HepG2 (cell line): ENCODE results near the gene CLASP1. TPM values are rescaled to one million over a fixed set of nuclear protein-coding genes. Genes with fewer than 3 reads are reported as not detected.

Experiments used
- CCAR2 ChIP-seq: fragments of 200-400 bp; formaldehyde crosslinking; optimal IDR thresholded peaks from 2 replicates; pipeline ENCODE3; 2018; ENCODE audit warnings: low read depth, mild to moderate bottlenecking, low read length, moderate library complexity
- E2F2 ChIP-seq: sonication (generic); formaldehyde crosslinking; IDR thresholded peaks from 2 replicates; pipeline ENCODE4 v1.4.0; 2020; ENCODE audit warnings: missing genetic modification reagents, borderline replicate concordance
- ELF3 ChIP-seq: IDR thresholded peaks from 2 replicates; pipeline ENCODE4 v1.6.1; 2016; ENCODE audit warnings: missing genetic modification reagents, missing compliant biosample characterization
- GABPB1 ChIP-seq: IDR thresholded peaks from 2 replicates; pipeline ENCODE4 v1.6.1; 2016; ENCODE audit warnings: mild to moderate bottlenecking, missing genetic modification reagents, moderate library complexity, missing compliant biosample characterization
- HIC2 ChIP-seq: sonication (generic); formaldehyde crosslinking; IDR thresholded peaks from 2 replicates; pipeline ENCODE4 v1.9.0; 2022; ENCODE audit warnings: low read depth, missing genetic modification reagents
- HNRNPH1 ChIP-seq: fragments of 200-400 bp; formaldehyde crosslinking; optimal IDR thresholded peaks from 2 replicates; pipeline ENCODE3; 2017; ENCODE audit warnings: mild to moderate bottlenecking, low read depth, low read length
- HNRNPL ChIP-seq: fragments of 200-400 bp; formaldehyde crosslinking; IDR thresholded peaks from 2 replicates; pipeline ENCODE4 v1.6.1; 2017; ENCODE audit warnings: mild to moderate bottlenecking, low read depth, low read length
- NR1H2 ChIP-seq: sonication (generic); formaldehyde crosslinking; IDR thresholded peaks from 2 replicates; pipeline ENCODE4 v1.8.1; 2022; ENCODE audit warnings: low read depth, missing genetic modification reagents, borderline replicate concordance
- PHF21A ChIP-seq: sonication (generic); formaldehyde crosslinking; IDR thresholded peaks from 2 replicates; pipeline ENCODE4 v1.5.0; 2020; ENCODE audit warnings: mild to moderate bottlenecking, missing genetic modification reagents
- PRMT3 ChIP-seq: sonication (generic); formaldehyde crosslinking; IDR thresholded peaks from 2 replicates; pipeline ENCODE4 v1.8.1; 2022; ENCODE audit warnings: low read depth, mild to moderate bottlenecking, moderate library complexity, missing genetic modification reagents, borderline replicate concordance
- PTBP1 ChIP-seq: fragments of 200-400 bp; formaldehyde crosslinking; IDR thresholded peaks from 2 replicates; pipeline ENCODE4 v1.6.1; 2018; ENCODE audit warnings: low read length, low read depth; ENCODE audit not compliant: poor library complexity, severe bottlenecking
- SOX5 ChIP-seq: IDR thresholded peaks from 2 replicates; pipeline ENCODE4 v1.6.1; 2016; ENCODE audit warnings: borderline replicate concordance
- SRSF1 ChIP-seq: fragments of 200-400 bp; formaldehyde crosslinking; optimal IDR thresholded peaks from 2 replicates; pipeline ENCODE3; 2017; ENCODE audit warnings: mild to moderate bottlenecking, low read depth, low read length, moderate library complexity
- STAG1 ChIP-seq: sonication (generic); formaldehyde crosslinking; IDR thresholded peaks from 2 replicates; pipeline ENCODE4 v1.4.0; 2020; ENCODE audit warnings: missing genetic modification reagents
- SUZ12 ChIP-seq: fragments of 150-350 bp; IDR thresholded peaks from 2 replicates; pipeline ENCODE4 v1.6.1; 2014; ENCODE audit warnings: low read depth, low read length
- TAF1 ChIP-seq: sonication (generic); formaldehyde crosslinking; IDR thresholded peaks from 2 replicates; pipeline ENCODE4 v1.4.0; 2020; ENCODE audit warnings: missing genetic modification reagents
- ZBTB26 ChIP-seq: IDR thresholded peaks from 2 replicates; pipeline ENCODE4 v1.6.1; 2016; ENCODE audit warnings: missing compliant biosample characterization, missing genetic modification reagents, borderline replicate concordance
- ZKSCAN8 ChIP-seq: IDR thresholded peaks from 2 replicates; pipeline ENCODE4 v1.6.1; 2016; ENCODE audit warnings: borderline replicate concordance, missing genetic modification reagents, missing compliant biosample characterization
- ZMAT3 ChIP-seq: sonication (generic); formaldehyde crosslinking; conservative IDR thresholded peaks from 2 replicates; pipeline ENCODE4 v1.7.0; 2021; ENCODE audit warnings: missing genetic modification reagents
- ZNF225 ChIP-seq: sonication (generic); formaldehyde crosslinking; IDR thresholded peaks from 2 replicates; pipeline ENCODE4 v1.4.0; 2020; ENCODE audit warnings: mild to moderate bottlenecking, missing genetic modification reagents
- ZNF724P ChIP-seq: sonication (generic); formaldehyde crosslinking; IDR thresholded peaks from 2 replicates; pipeline ENCODE4 v1.8.0; 2022; ENCODE audit warnings: missing genetic modification reagents, borderline replicate concordance
- ZNF788 ChIP-seq: sonication (generic); formaldehyde crosslinking; IDR thresholded peaks from 2 replicates; pipeline ENCODE4 v1.5.0; 2020; ENCODE audit warnings: mild to moderate bottlenecking, missing genetic modification reagents, borderline replicate concordance
- polyA plus RNA-seq, 8 experiments: library from polyadenylated mRNA; depleted of rRNA in 3 of 8; stranded (reverse) in 7 of 8; unstranded in 1 of 8; fragments of >200 nt; fragmentation: Illumina TruSeq in 4 of 8; extraction: Trizol in 4 of 8; gene quantifications; 2 replicates each; pipeline versions ENCODE4 v1.2.1 to v1.2.3, GENCODE V29; 2011 to 2016; ENCODE audit warnings: low read depth in 4 of 8, missing spikeins in 1 of 8, mixed read lengths in 1 of 8; ENCODE audit not compliant: insufficient read depth in 1 of 8
- total RNA-seq, 5 experiments: library from RNA; depleted of rRNA; stranded (reverse); fragments of >200 nt; fragmentation: Illumina TruSeq; extraction: Trizol; gene quantifications; 2 replicates each; pipeline ENCODE4 v1.2.3, GENCODE V29; 2016; ENCODE audit warnings: low read depth in 1 of 5

CLASP1 gene
- total and polyA plus RNA-seq, 2 of the 13 experiments (the other 11 are each of a cell fraction or from before 2014, with no cell fraction given) = 11.7 to 47.9 TPM

- TF ChIP-seq PTBP1 (no peak), CCAR2 (no peak), HNRNPL (no peak), ZMAT3 (CRISPR knock-in tag) (no peak), ZNF225 (no peak), E2F2 (CRISPR knock-in tag) (no peak), ZNF788 (no peak), STAG1 (CRISPR knock-in tag) (peak; percentile 18; the same call in 1 of the 2 replicates), SUZ12 (no peak), HIC2 (CRISPR knock-in tag) (no peak), ZNF724P (CRISPR knock-in tag) (no peak), SOX5 (CRISPR knock-in tag) (peak; percentile 44; the same call in 1 of the 2 replicates), GABPB1 (CRISPR knock-in tag) (no peak), PRMT3 (CRISPR knock-in tag) (no peak), NR1H2 (no peak), ELF3 (0 out of 2 replicates have a peak, but pooled peaks have one; percentile 20), HNRNPH1 (no peak), ZKSCAN8 (no peak), TAF1 (CRISPR knock-in tag) (no peak), SRSF1 (no peak), PHF21A (no peak), ZBTB26 (CRISPR knock-in tag) (peak; percentile 45; the same call in 1 of the 2 replicates)
Observed at GRCh38 chr2:121666042-121666441, 16.8 kb upstream of the CLASP1 start (continued).
